H1 (cell line): ENCODE data around the gene LRRC37A3. TPM values are rescaled to one million over a fixed set of nuclear protein-coding genes. Genes with fewer than 3 reads are reported as not detected.
"Not testable (repeated sequence)": the region's sequence is repeated elsewhere in the genome, so short reads cannot be mapped to it uniquely, and the experiment has no call there.

Experiments
- CTCF ChIA-PET: fragments of 300-600 bp; sonication (Branson Sonifier 250); formaldehyde crosslinking; loops from one replicate; lab custom pipeline; 2021; ENCODE audit not compliant: partially characterized antibody; lab: Charles Lee
- POLR2A ChIA-PET: fragments of 300-600 bp; sonication (Branson Sonifier 250); formaldehyde crosslinking; loops from one replicate; lab custom pipeline; 2021; ENCODE audit warnings: inconsistent platforms; ENCODE audit not compliant: partially characterized antibody; lab: Charles Lee
- DNase-seq, 2 experiments: peaks; one replicate each; pipeline versions ENCODE4 v3.0.0 to v3.0.0-alpha.2; 2010 to 2022; ENCODE audit warnings: low spot score in 2 of 2, low read depth in 1 of 2, mixed read lengths in 1 of 2
- FAIRE-seq: peaks from 2 replicates; lab custom pipeline; 2011; peaks lifted over from hg19 to GRCh38; lab: Jason Lieb, UNC
- H2AFZ ChIP-seq: 2 replicates; pipeline ENCODE4 v1.8.1; 2012; ENCODE audit warnings: low read length, inconsistent platforms
- H2AK5ac ChIP-seq: 2 replicates; pipeline ENCODE4 v1.6.1; 2013; ENCODE audit warnings: low read depth, low read length
- H2BK120ac ChIP-seq: replicated peaks from 2 replicates; pipeline ENCODE3; 2013; ENCODE audit warnings: low read depth, low read length, inconsistent platforms
- H2BK12ac ChIP-seq: 2 replicates; pipeline ENCODE4 v1.6.1; 2013; ENCODE audit warnings: low read depth, low read length
- H2BK15ac ChIP-seq: 2 replicates; pipeline ENCODE4 v1.6.1; 2013; ENCODE audit warnings: low read length
- H2BK20ac ChIP-seq: 2 replicates; pipeline ENCODE4 v1.6.1; 2013; ENCODE audit warnings: low read length
- H2BK5ac ChIP-seq: 2 replicates; pipeline ENCODE4 v1.6.1; 2013; ENCODE audit warnings: low read depth, low read length
- H3K14ac ChIP-seq: 2 replicates; pipeline ENCODE4 v1.6.1; 2013; ENCODE audit warnings: inconsistent platforms; ENCODE audit not compliant: insufficient read length
- H3K18ac ChIP-seq: 2 replicates; pipeline ENCODE4 v1.6.1; 2013; ENCODE audit warnings: low read length; ENCODE audit errors: extremely low read depth
- H3K23ac ChIP-seq: 2 replicates; pipeline ENCODE4 v1.6.1; 2013; ENCODE audit warnings: inconsistent platforms; ENCODE audit not compliant: insufficient read length
- H3K23me2 ChIP-seq: 2 replicates; pipeline ENCODE4 v1.6.1; 2013; ENCODE audit warnings: low read depth, low read length
- H3K27ac ChIP-seq: 2 replicates; pipeline ENCODE4 v1.6.1; 2011; ENCODE audit warnings: low read depth, low read length, inconsistent platforms
- H3K27me3 ChIP-seq, 4 experiments: replicated peaks in 1 of 4; 1 replicate in 1 of 4; 2 replicates in 3 of 4; pipeline versions ENCODE4 v1.6.1 to v1.8.1; 2011 to 2013; ENCODE audit warnings: low read length in 3 of 4, mild to moderate bottlenecking in 3 of 4, inconsistent platforms in 2 of 4, mixed read lengths in 2 of 4, moderate library complexity in 1 of 4; ENCODE audit not compliant: control insufficient read depth in 3 of 4, insufficient read depth in 3 of 4; ENCODE audit errors: extremely low read depth in 1 of 4
- H3K36me3 ChIP-seq, 4 experiments: 2 replicates each; pipeline versions ENCODE4 v1.6.1 to v1.8.1; 2011 to 2013; ENCODE audit warnings: mild to moderate bottlenecking in 4 of 4, low read length in 3 of 4, moderate library complexity in 2 of 4, control low read depth in 1 of 4, inconsistent platforms in 1 of 4; ENCODE audit not compliant: insufficient read depth in 4 of 4, control insufficient read depth in 2 of 4
- H3K4ac ChIP-seq: replicated peaks from 2 replicates; pipeline ENCODE3; 2013; ENCODE audit warnings: low read length, low read depth, mixed read lengths, inconsistent platforms; ENCODE audit not compliant: insufficient read length
- H3K4me1 ChIP-seq, 4 experiments: replicated peaks in 1 of 4; 1 replicate in 1 of 4; 2 replicates in 3 of 4; pipeline versions ENCODE4 v1.6.1 to v1.8.1; 2011 to 2013; ENCODE audit warnings: low read length in 3 of 4, inconsistent platforms in 2 of 4, mixed read lengths in 1 of 4; ENCODE audit not compliant: insufficient read depth in 4 of 4, control insufficient read depth in 3 of 4
- H3K4me2 ChIP-seq, 2 experiments: 2 replicates each; pipeline versions ENCODE4 v1.6.1 to v1.8.1; 2011 to 2013; ENCODE audit warnings: low read depth in 2 of 2, low read length in 2 of 2, control low read depth in 1 of 2, inconsistent platforms in 1 of 2, mild to moderate bottlenecking in 1 of 2; ENCODE audit not compliant: insufficient read depth in 1 of 2
- H3K4me3 ChIP-seq, 4 experiments: fragments of 200-600, 300-600 bp in 1 of 4; sonication (generic), shearing (Covaris generic), sonication (Bioruptor Twin) in 1 of 4; 2 replicates each; pipeline versions ENCODE4 v1.5.1 to v1.8.1; 2011 to 2016; ENCODE audit warnings: low read length in 4 of 4, low read depth in 3 of 4, control low read depth in 2 of 4, inconsistent platforms in 2 of 4, mild to moderate bottlenecking in 2 of 4, mixed read lengths in 1 of 4, moderate library complexity in 1 of 4; ENCODE audit not compliant: insufficient read depth in 2 of 4; ENCODE audit errors: extremely low read depth in 1 of 4
- H3K56ac ChIP-seq: replicated peaks from 2 replicates; pipeline ENCODE3; 2013; ENCODE audit warnings: low read depth, mild to moderate bottlenecking, mixed read lengths, low read length, inconsistent platforms; ENCODE audit not compliant: insufficient read length
- H3K79me1 ChIP-seq: 2 replicates; pipeline ENCODE4 v1.6.1; 2013; ENCODE audit warnings: low read depth, low read length, control low read depth
- H3K79me2 ChIP-seq, 2 experiments: 2 replicates each; pipeline versions ENCODE4 v1.6.1 to v1.8.1; 2012 to 2013; ENCODE audit warnings: low read length in 2 of 2, mild to moderate bottlenecking in 2 of 2, inconsistent platforms in 1 of 2; ENCODE audit not compliant: insufficient read depth in 2 of 2, control insufficient read depth in 1 of 2
- H3K9ac ChIP-seq, 4 experiments: replicated peaks in 1 of 4; 1 replicate in 1 of 4; 2 replicates in 3 of 4; pipeline versions ENCODE4 v1.6.1 to v1.8.1; 2011 to 2013; ENCODE audit warnings: low read depth in 3 of 4, low read length in 3 of 4, control low read depth in 2 of 4, mild to moderate bottlenecking in 2 of 4, moderate library complexity in 2 of 4, inconsistent platforms in 1 of 4; ENCODE audit errors: extremely low read depth in 1 of 4
- H3K9me3 ChIP-seq, 2 experiments: 2 replicates each; pipeline versions ENCODE4 v1.6.1 to v1.8.1; 2012 to 2013; ENCODE audit warnings: mild to moderate bottlenecking in 2 of 2, moderate library complexity in 2 of 2, control low read depth in 1 of 2, inconsistent platforms in 1 of 2, low read depth in 1 of 2, low read length in 1 of 2, mixed read lengths in 1 of 2; ENCODE audit not compliant: insufficient read depth in 2 of 2
- H4K20me1 ChIP-seq, 2 experiments: replicated peaks in 1 of 2; 2 replicates each; pipeline versions ENCODE3 to v1.8.1; 2011 to 2013; ENCODE audit warnings: inconsistent platforms in 2 of 2, low read length in 2 of 2, mild to moderate bottlenecking in 1 of 2; ENCODE audit not compliant: insufficient read depth in 2 of 2, control insufficient read depth in 1 of 2
- H4K5ac ChIP-seq: 2 replicates; pipeline ENCODE4 v1.6.1; 2013; ENCODE audit warnings: low read length, low read depth, mixed read lengths, inconsistent platforms; ENCODE audit not compliant: insufficient read length
- H4K8ac ChIP-seq: 2 replicates; pipeline ENCODE4 v1.8.0; 2013; ENCODE audit warnings: mild to moderate bottlenecking, moderate library complexity, low read length, inconsistent platforms; ENCODE audit not compliant: insufficient read depth; ENCODE audit errors: extremely low read depth
- H4K91ac ChIP-seq: replicated peaks from 2 replicates; pipeline ENCODE3; 2013; ENCODE audit warnings: low read length, mixed read lengths, inconsistent platforms; ENCODE audit not compliant: insufficient read length
- ASH2L ChIP-seq: fragments of 200-600, 300-600 bp; sonication (generic); IDR thresholded peaks from one replicate; pipeline ENCODE4 v1.7.1; 2017; ENCODE audit warnings: low read length
- KDM5A ChIP-seq: fragments of 200-600 bp; IDR thresholded peaks from 2 replicates; pipeline ENCODE4 v1.7.1; 2012; ENCODE audit warnings: mild to moderate bottlenecking, low read length, inconsistent platforms, mixed read lengths
- RAD21 ChIP-seq, 2 experiments: IDR thresholded peaks in 1 of 2; conservative IDR thresholded peaks in 1 of 2; 2 replicates each; pipeline ENCODE4 v1.6.1; 2011; ENCODE audit warnings: low read depth in 2 of 2, low read length in 2 of 2, improper control_type of control experiment in 1 of 2, inconsistent platforms in 1 of 2, mild to moderate bottlenecking in 1 of 2, moderate library complexity in 1 of 2
- SIN3A ChIP-seq, 2 experiments: IDR thresholded peaks in 1 of 2; conservative IDR thresholded peaks in 1 of 2; 2 replicates each; pipeline ENCODE4 v1.6.1; 2011 to 2012; ENCODE audit warnings: low read length in 2 of 2, improper control_type of control experiment in 1 of 2, low read depth in 1 of 2, mild to moderate bottlenecking in 1 of 2
- YY1 ChIP-seq: IDR thresholded peaks from 2 replicates; pipeline ENCODE4 v1.6.1; 2011; ENCODE audit warnings: low read depth, mild to moderate bottlenecking, low read length
- WGBS, 2 experiments: shearing (Covaris generic) in 1 of 2; methylation state at CpG; one replicate each; pipeline versions ENCODE4 v1.1.6 to v1.1.7; 2013 to 2015; ENCODE audit warnings: low lambda C conversion rate in 2 of 2, mixed read lengths in 2 of 2, inconsistent platforms in 1 of 2, low coverage in 1 of 2, missing lambda C conversion rate in 1 of 2; ENCODE audit not compliant: insufficient replicate concordance in 2 of 2, insufficient coverage in 1 of 2, insufficient read length in 1 of 2; ENCODE audit errors: extremely low coverage in 1 of 2, missing lambda C conversion rate in 1 of 2; 5-methylcytosine and 5-hydroxymethylcytosine counted together
- long read RNA-seq, 2 experiments: library from RNA in 1 of 2; library from capped mRNA in 1 of 2; stranded (forward); transcript quantifications; one replicate each; pipeline ENCODE4 v2.0.0, GENCODE V29; 2021; ENCODE audit warnings: inconsistent platforms in 1 of 2
- polyA minus RNA-seq, 3 experiments: library from RNA; depleted of rRNA, polyadenylated mRNA; stranded (reverse); fragments of >200 nt; gene quantifications; 1 replicate in 2 of 3; 2 replicates in 1 of 3; pipeline ENCODE4 v1.2.3, GENCODE V29; 2011
- polyA plus RNA-seq, 7 experiments: library from polyadenylated mRNA; depleted of rRNA in 3 of 7; stranded (reverse) in 5 of 7; unstranded in 2 of 7; fragments of >200 nt in 5 of 7; fragments of 200-250 nt in 2 of 7; gene quantifications; 1 replicate in 5 of 7; 2 replicates in 1 of 7; 4 replicates in 1 of 7; pipeline versions ENCODE4 v1.2.1 to v1.2.3, GENCODE V29; 2011 to 2013; ENCODE audit warnings: missing spikeins in 2 of 7, mixed read lengths in 2 of 7
- total RNA-seq: library from RNA; stranded (reverse); fragmentation: NEBNext Ultra II Directional; extraction: Animal tissue kit (Norgen Biotek cat#: 25700); gene quantifications from 2 replicates; pipeline ENCODE4 v1.2.1, GENCODE V29; 2021
- TF ChIP-seq, protein P1 (sequence below), 3 experiments: IDR thresholded peaks; 1 replicate in 2 of 3; 2 replicates in 1 of 3; pipeline versions ENCODE4 v1.5.1 to v1.6.1; 2011; ENCODE audit warnings: low read length in 3 of 3, mild to moderate bottlenecking in 3 of 3, inconsistent platforms in 2 of 3, low read depth in 1 of 3, moderate library complexity in 1 of 3; ENCODE audit not compliant: insufficient read depth in 1 of 3; ENCODE audit errors: control extremely low read depth in 1 of 3

LRRC37A3 gene
- 9.4 and 10.2 TPM in 2 replicates for total RNA-seq
- polyA plus RNA-seq (2011; rRNA removed) = 2.7 and 3.3 TPM in 2 replicates
- 1.1 TPM for polyA plus RNA-seq (2011; cell fraction: cytosol; rRNA removed)
- polyA plus RNA-seq (2011; cell fraction: nucleus; rRNA removed) = 4.9 TPM
- polyA plus RNA-seq (2012, experiment 1 of 2) = 1.5 to 4.0 TPM (median 2.0 TPM) in 4 replicates
- not detected for polyA plus RNA-seq (2012, experiment 2 of 2)
- 1.8 TPM for polyA plus RNA-seq (2013, experiment 1 of 2)
- 0.90 TPM for polyA plus RNA-seq (2013, experiment 2 of 2)
- polyA minus RNA-seq (2011; rRNA and poly(A)+ RNA removed) = 6.2 and 9.5 TPM in 2 replicates
- polyA minus RNA-seq (2011; cell fraction: cytosol; rRNA and poly(A)+ RNA removed) = 6.2 TPM
- 22.2 TPM for polyA minus RNA-seq (2011; cell fraction: nucleus; rRNA and poly(A)+ RNA removed)
- long read RNA-seq, experiment 1 = 0 reads
- long read RNA-seq, experiment 2 = 0 reads

- H3K36me3 ChIP-seq, H3K9me3 ChIP-seq, H3K79me1 ChIP-seq, H2BK120ac ChIP-seq, H3K27ac ChIP-seq, H3K4ac ChIP-seq, H2BK12ac ChIP-seq, H3K79me2 ChIP-seq, H3K23ac ChIP-seq, H2BK20ac ChIP-seq, H3K56ac ChIP-seq, H2AK5ac ChIP-seq, H3K4me1 ChIP-seq, H3K23me2 ChIP-seq, H4K91ac ChIP-seq, H2AFZ ChIP-seq, H3K27me3 ChIP-seq, H3K14ac ChIP-seq, H2BK5ac ChIP-seq, FAIRE-seq, H4K20me1 ChIP-seq, H2BK15ac ChIP-seq: not testable (repeated sequence)
- Histone ChIP-seq H3K4me2 (peak within 1 kb of the TSS; percentile 7 to 58; a peak in 3 of 4 replicates), H4K8ac (peak within 1 kb of the TSS; percentile 51; the same call in 1 of the 2 replicates), H3K18ac (peak within 1 kb of the TSS; percentile 78; the same call in 1 of the 2 replicates), H4K5ac (peak within 1 kb of the TSS; percentile 62), H3K9ac (peak within 1 kb of the TSS in 3 of 4 experiments; percentile 46 to 86 (median 49); a peak in 5 of 7 replicates), H3K4me3 (peak within 1 kb of the TSS; percentile 35 to 66 (median 52))
- ChIA-PET POLR2A (interaction anchor here (1.0 to 1.6 kb wide), 3 partner anchors 39 to 264 kb away, joined by 3 to 6 read pairs (median 3); no protein-coding TSS in a partner anchor), CTCF (interaction anchor here (0.8 to 1.5 kb wide), 5 partner anchors 42 to 238 kb away, joined by 3 to 4 read pairs (median 3); no protein-coding TSS in a partner anchor)
- WGBS, 2 experiments = 5% methylated on average over 52 of the region's 70 CpGs; no CpG with 5 or more reads in 1 of the 2 experiments
- DNase-seq = peak; percentile 86 to 100
- TF ChIP-seq, protein P1, sequence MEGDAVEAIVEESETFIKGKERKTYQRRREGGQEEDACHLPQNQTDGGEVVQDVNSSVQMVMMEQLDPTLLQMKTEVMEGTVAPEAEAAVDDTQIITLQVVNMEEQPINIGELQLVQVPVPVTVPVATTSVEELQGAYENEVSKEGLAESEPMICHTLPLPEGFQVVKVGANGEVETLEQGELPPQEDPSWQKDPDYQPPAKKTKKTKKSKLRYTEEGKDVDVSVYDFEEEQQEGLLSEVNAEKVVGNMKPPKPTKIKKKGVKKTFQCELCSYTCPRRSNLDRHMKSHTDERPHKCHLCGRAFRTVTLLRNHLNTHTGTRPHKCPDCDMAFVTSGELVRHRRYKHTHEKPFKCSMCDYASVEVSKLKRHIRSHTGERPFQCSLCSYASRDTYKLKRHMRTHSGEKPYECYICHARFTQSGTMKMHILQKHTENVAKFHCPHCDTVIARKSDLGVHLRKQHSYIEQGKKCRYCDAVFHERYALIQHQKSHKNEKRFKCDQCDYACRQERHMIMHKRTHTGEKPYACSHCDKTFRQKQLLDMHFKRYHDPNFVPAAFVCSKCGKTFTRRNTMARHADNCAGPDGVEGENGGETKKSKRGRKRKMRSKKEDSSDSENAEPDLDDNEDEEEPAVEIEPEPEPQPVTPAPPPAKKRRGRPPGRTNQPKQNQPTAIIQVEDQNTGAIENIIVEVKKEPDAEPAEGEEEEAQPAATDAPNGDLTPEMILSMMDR (IDR thresholded peaks at IDR 0.05; ENCODE audit: control extremely low read depth in 1 of 3, insufficient read depth in 1 of 3, low read depth in 1 of 3, low read length in 3 of 3) = peak; percentile 82 to 90 (median 89)
- peak; percentile 78 for TF ChIP-seq ASH2L
- TF ChIP-seq KDM5A = peak; percentile 46; the same call in 1 of the 2 replicates
- 0 out of 4 replicates have a peak, but pooled peaks of 1 of the 2 experiments have one; percentile 30 for TF ChIP-seq SIN3A (conservative IDR thresholded peaks at IDR 0.05 in 1 of 2, IDR thresholded peaks at IDR 0.05 in 1 of 2; ENCODE audit: low read depth in 1 of 2, low read length in 2 of 2)
- peak; percentile 94 for TF ChIP-seq YY1
- TF ChIP-seq RAD21 (IDR thresholded peaks at IDR 0.05 in 1 of 2, conservative IDR thresholded peaks at IDR 0.05 in 1 of 2; ENCODE audit: low read depth in 2 of 2, low read length in 2 of 2) = peak; percentile 48 to 66; a peak in 3 of 4 replicates
Measured at GRCh38 chr17:64919289-64920025, at the start of gene LRRC37A3. Gene LRRC37A3, minus strand, starts transcription at chr17:64919478. Its CDS starts 22,221 bp downstream, at chr17:64897257.
